IMR-90 (cell line): Measurements from ENCODE around the gene ZBTB46. TPM values are rescaled to one million over a fixed set of nuclear protein-coding genes. Genes with fewer than 3 reads are reported as not detected.

Source experiments
- ATAC-seq: fragments of 200-7000 bp; cut with Tn5 transposase; 2 replicates; pipeline ENCODE4 v1.9.1; 2020; ENCODE audit warnings: low read depth, mild to moderate bottlenecking, moderate library complexity
- BruUV-seq: library from RNA; stranded (reverse); fragments of 400-500 nt; replicated peaks from 2 replicates; lab custom pipeline; 2021; lab: Mats Ljungman, UMichigan
- CTCF ChIA-PET: fragments of 300-600 bp; formaldehyde crosslinking; extraction: SDS; loops from one replicate; lab custom pipeline; 2021; ENCODE audit warnings: antibody characterized with exemption; lab: Yijun Ruan, JAX
- POLR2A ChIA-PET: fragments of 300-600 bp; sonication (Branson Sonifier 250); formaldehyde crosslinking; loops from one replicate; lab custom pipeline; 2022; ENCODE audit warnings: antibody characterized with exemption; ENCODE audit not compliant: unreplicated experiment; lab: Charles Lee
- DNase-seq: peaks from one replicate; pipeline ENCODE4 v3.0.0; 2013
- H2AFZ ChIP-seq: replicated peaks from 2 replicates; pipeline ENCODE3; 2013; ENCODE audit warnings: low read length, mild to moderate bottlenecking; ENCODE audit not compliant: poor library complexity
- H2AK5ac ChIP-seq: 2 replicates; pipeline ENCODE4 v1.6.1; 2013; ENCODE audit warnings: low read depth, low read length, inconsistent platforms
- H2AK9ac ChIP-seq: replicated peaks from 2 replicates; pipeline ENCODE3; 2013; ENCODE audit warnings: mild to moderate bottlenecking, low read depth, low read length, moderate library complexity; ENCODE audit not compliant: poor library complexity
- H2BK120ac ChIP-seq: 2 replicates; pipeline ENCODE4 v1.6.1; 2013; ENCODE audit warnings: low read depth, low read length, inconsistent platforms
- H2BK15ac ChIP-seq: 3 replicates; pipeline ENCODE4 v1.6.1; 2013; ENCODE audit warnings: low read depth, low read length, inconsistent platforms
- H2BK20ac ChIP-seq: 2 replicates; pipeline ENCODE4 v1.6.1; 2013; ENCODE audit warnings: low read depth, mild to moderate bottlenecking, inconsistent platforms, low read length, moderate library complexity
- H2BK5ac ChIP-seq: 2 replicates; pipeline ENCODE4 v1.6.1; 2013; ENCODE audit warnings: mild to moderate bottlenecking, low read depth, low read length, inconsistent platforms; ENCODE audit not compliant: poor library complexity, severe bottlenecking
- H3K14ac ChIP-seq: replicated peaks from 2 replicates; pipeline ENCODE4 v1.6.1; 2013; ENCODE audit warnings: low read depth, low read length, inconsistent platforms
- H3K18ac ChIP-seq: 2 replicates; pipeline ENCODE4 v1.6.1; 2013; ENCODE audit warnings: low read depth, low read length, control low read depth
- H3K23ac ChIP-seq: 2 replicates; pipeline ENCODE4 v1.6.1; 2013; ENCODE audit warnings: low read depth, low read length, inconsistent platforms
- H3K27ac ChIP-seq: 2 replicates; pipeline ENCODE4 v1.5.1; 2013; ENCODE audit warnings: mild to moderate bottlenecking, control low read depth, low read length; ENCODE audit not compliant: insufficient read depth
- H3K27me3 ChIP-seq: 2 replicates; pipeline ENCODE4 v1.6.1; 2013; ENCODE audit warnings: low read length; ENCODE audit not compliant: control insufficient read depth, insufficient read depth
- H3K36me3 ChIP-seq: 2 replicates; pipeline ENCODE4 v1.6.1; 2013; ENCODE audit warnings: low read length, mixed read lengths; ENCODE audit not compliant: control insufficient read depth, insufficient read depth
- H3K4ac ChIP-seq: 2 replicates; pipeline ENCODE4 v1.6.1; 2013; ENCODE audit warnings: low read depth, low read length, inconsistent platforms
- H3K4me1 ChIP-seq: 2 replicates; pipeline ENCODE4 v1.6.1; 2013; ENCODE audit warnings: low read length, mixed read lengths; ENCODE audit not compliant: control insufficient read depth, insufficient read depth
- H3K4me2 ChIP-seq: 2 replicates; pipeline ENCODE4 v1.6.1; 2013; ENCODE audit warnings: low read depth, mild to moderate bottlenecking, control low read depth, low read length, moderate library complexity
- H3K4me3 ChIP-seq: 2 replicates; pipeline ENCODE4 v1.5.1; 2013; ENCODE audit warnings: low read depth, mild to moderate bottlenecking, control low read depth, low read length, moderate library complexity; ENCODE audit not compliant: insufficient read depth
- H3K56ac ChIP-seq: 2 replicates; pipeline ENCODE4 v1.6.1; 2013; ENCODE audit warnings: low read length, inconsistent platforms; ENCODE audit not compliant: insufficient read depth; ENCODE audit errors: extremely low read depth
- H3K79me1 ChIP-seq, 2 experiments: 2 replicates each; pipeline ENCODE4 v1.6.1; 2013; ENCODE audit warnings: low read length in 2 of 2, inconsistent platforms in 1 of 2, low read depth in 1 of 2
- H3K9ac ChIP-seq: 2 replicates; pipeline ENCODE4 v1.6.1; 2013; ENCODE audit warnings: low read depth, low read length, control low read depth
- H3K9me1 ChIP-seq: 2 replicates; pipeline ENCODE4 v1.6.1; 2013; ENCODE audit warnings: low read length, inconsistent platforms; ENCODE audit not compliant: insufficient read depth
- H3K9me3 ChIP-seq: 2 replicates; pipeline ENCODE4 v1.6.1; 2013; ENCODE audit warnings: low read length; ENCODE audit not compliant: control insufficient read depth, insufficient read depth
- H4K20me1 ChIP-seq: 2 replicates; pipeline ENCODE4 v1.6.1; 2013; ENCODE audit warnings: low read length, inconsistent platforms; ENCODE audit not compliant: insufficient read depth
- H4K5ac ChIP-seq: 2 replicates; pipeline ENCODE4 v1.6.1; 2013; ENCODE audit warnings: mild to moderate bottlenecking, low read depth, low read length, control low read depth
- H4K8ac ChIP-seq, 2 experiments: 2 replicates each; pipeline ENCODE4 v1.6.1; 2013; ENCODE audit warnings: low read depth in 2 of 2, low read length in 2 of 2, control low read depth in 1 of 2, inconsistent platforms in 1 of 2
- H4K91ac ChIP-seq: 2 replicates; pipeline ENCODE4 v1.6.1; 2013; ENCODE audit warnings: low read depth, low read length, inconsistent platforms; ENCODE audit not compliant: insufficient read depth
- CEBPB ChIP-seq: IDR thresholded peaks from 2 replicates; pipeline ENCODE4 v1.6.1; 2012; ENCODE audit warnings: low read depth, low read length, improper control_type of control experiment
- MAFK ChIP-seq: IDR thresholded peaks from 2 replicates; pipeline ENCODE4 v1.6.1; 2012; ENCODE audit warnings: low read depth, low read length, improper control_type of control experiment
- RCOR1 ChIP-seq: IDR thresholded peaks from 2 replicates; pipeline ENCODE4 v1.6.1; 2012; ENCODE audit warnings: mild to moderate bottlenecking, low read length, improper control_type of control experiment; ENCODE audit not compliant: insufficient replicate concordance
- WGBS, 2 experiments: methylation state at CpG; one replicate each; pipeline versions ENCODE4 v1.1.5 to v1.1.7; 2013; ENCODE audit warnings: missing lambda C conversion rate in 2 of 2; ENCODE audit not compliant: insufficient read length in 1 of 2; ENCODE audit errors: extremely low coverage in 2 of 2; 5-methylcytosine and 5-hydroxymethylcytosine counted together
- dilution Hi-C: fragments of 300-500 bp; cut with HindIII; formaldehyde crosslinking; loops from one replicate; pipeline ENCODE4 v1.14.3; 2018; ENCODE audit warnings: low sequenced_read_pairs; ENCODE audit not compliant: unreplicated experiment
- in situ Hi-C: fragments of 300-500 bp; cut with MboI; formaldehyde crosslinking; loops from 3 replicates; pipeline ENCODE4 v1.14.3; 2019; ENCODE audit warnings: low sequenced_read_pairs, inconsistent platforms, mixed read lengths
- intact Hi-C: fragments of 100-400 bp; cut with micrococcal nuclease; formaldehyde crosslinking; loops from 2 replicates; pipeline ENCODE4 v1.10.0; 2022
- polyA plus RNA-seq, 3 experiments: library from polyadenylated mRNA; depleted of rRNA; stranded (reverse); fragments of >200 nt; gene quantifications; 2 replicates each; pipeline ENCODE4 v1.2.3, GENCODE V29; 2012; ENCODE audit warnings: low replicate concordance in 1 of 3
- total RNA-seq: library from RNA; depleted of rRNA; stranded (reverse); fragments of >200 nt; gene quantifications from 2 replicates; pipeline ENCODE4 v1.2.3, GENCODE V29; 2012
- TF ChIP-seq, protein P1 (sequence below): fragments of 150-350 bp; IDR thresholded peaks from 2 replicates; pipeline ENCODE4 v1.6.1; 2017; ENCODE audit warnings: mild to moderate bottlenecking, antibody characterized with exemption, low read length, low read depth

The ZBTB46 gene
- total and polyA plus RNA-seq, 2 of the 4 experiments (the other 2 are of a cell fraction), result 4.2 to 14.9 TPM

DNA sequence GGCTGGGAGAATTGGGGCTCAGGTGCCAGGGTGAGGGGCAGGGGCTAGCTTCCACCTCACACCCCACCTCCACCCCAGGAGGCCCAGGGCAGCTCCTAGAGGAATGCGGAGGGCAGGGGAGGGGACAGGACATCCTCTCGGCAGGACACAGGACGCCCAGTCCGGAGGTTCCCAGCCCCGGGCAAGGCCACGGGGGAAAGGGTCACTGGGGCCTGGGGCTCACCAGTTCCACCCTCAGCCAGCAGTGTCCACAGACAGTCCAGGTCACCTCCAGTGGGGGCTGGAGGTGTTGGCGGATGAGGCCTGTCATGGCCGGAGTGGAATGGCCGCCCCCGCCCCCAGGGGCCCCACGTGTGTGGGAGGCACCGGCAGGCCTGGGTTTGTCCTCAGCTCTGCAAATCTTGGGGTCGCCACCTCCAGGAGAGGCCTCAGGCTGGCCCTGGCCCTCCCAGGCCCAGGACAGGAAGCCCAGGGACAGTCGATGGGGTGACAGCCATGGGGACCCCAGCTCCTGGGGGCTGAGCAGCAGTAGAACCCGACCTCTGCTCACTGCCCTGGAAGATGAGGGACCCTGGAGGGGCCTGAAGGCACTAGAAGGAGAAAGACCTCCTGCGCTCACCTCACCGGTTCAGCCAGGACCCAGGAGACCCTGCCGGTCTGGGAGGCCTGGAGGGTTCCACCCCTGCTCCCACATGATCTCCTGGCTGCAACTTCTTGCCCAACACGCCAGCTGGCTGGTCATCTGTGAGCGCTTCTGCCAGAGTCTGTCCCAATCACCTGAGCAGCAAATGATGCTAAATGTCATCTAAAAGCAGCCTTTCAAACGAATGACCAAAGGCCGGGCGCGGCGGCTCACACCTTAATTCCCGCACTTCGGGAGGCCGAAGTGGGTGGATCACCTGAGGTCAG is 17.2 kb upstream of the ZBTB46 start:
- no peak overlapping the region for H3K56ac ChIP-seq
- H4K5ac ChIP-seq, result no peak overlapping the region
- no peak overlapping the region for H3K4ac ChIP-seq
- dilution Hi-C loops (no loop called here), intact Hi-C loops (no loop called here), in situ Hi-C loops (no loop called here)
- no peak overlapping the region for H3K9ac ChIP-seq
- no peak overlapping the region for H2BK15ac ChIP-seq
- H3K9me1 ChIP-seq, result 0 out of 2 replicates have a peak, but pooled peaks cover 5% of the 10 kb centered on the region
- no peak overlapping the region for H3K18ac ChIP-seq
- H2BK120ac ChIP-seq, result no peak overlapping the region
- no peak overlapping the region for H2AK5ac ChIP-seq
- no peak overlapping the region for H2BK20ac ChIP-seq
- H3K36me3 ChIP-seq, result no peaks in the 10 kb centered on the region
- no peak overlapping the region for H3K14ac ChIP-seq
- peak overlapping the region; percentile 42 for H2AK9ac ChIP-seq
- no peaks in the 10 kb centered on the region for H3K9me3 ChIP-seq
- no TSS peak for BruUV-seq
- no peak overlapping the region for H3K4me3 ChIP-seq
- 76% methylated on average over 11 of the region's 28 CpGs; no CpG with 5 or more reads in 1 of the 2 experiments for WGBS, 2 experiments
- ChIA-PET CTCF (no interaction called here), POLR2A (interaction anchor here (0.6 kb wide), 1 partner anchor 19 kb away, joined by 3 read pairs; no protein-coding TSS in a partner anchor)
- no peak overlapping the region for H3K27ac ChIP-seq
- H3K79me1 ChIP-seq, result no peaks in the 10 kb centered on the region
- no peak overlapping the region for H4K8ac ChIP-seq
- ATAC-seq (no peak), DNase-seq (no peak)
- no peak overlapping the region for H2AFZ ChIP-seq
- H3K4me2 ChIP-seq, result no peak overlapping the region
- no peak overlapping the region for H4K91ac ChIP-seq
- H2BK5ac ChIP-seq, result no peak overlapping the region
- no peaks in the 10 kb centered on the region; the same call in 1 of the 2 replicates for H4K20me1 ChIP-seq
- no peak overlapping the region for H3K23ac ChIP-seq
- peaks cover 6% of the 10 kb centered on the region for H3K27me3 ChIP-seq
- H3K4me1 ChIP-seq, result peaks cover 8% of the 10 kb centered on the region
- no peak for TF ChIP-seq RCOR1
- TF ChIP-seq, protein P1, sequence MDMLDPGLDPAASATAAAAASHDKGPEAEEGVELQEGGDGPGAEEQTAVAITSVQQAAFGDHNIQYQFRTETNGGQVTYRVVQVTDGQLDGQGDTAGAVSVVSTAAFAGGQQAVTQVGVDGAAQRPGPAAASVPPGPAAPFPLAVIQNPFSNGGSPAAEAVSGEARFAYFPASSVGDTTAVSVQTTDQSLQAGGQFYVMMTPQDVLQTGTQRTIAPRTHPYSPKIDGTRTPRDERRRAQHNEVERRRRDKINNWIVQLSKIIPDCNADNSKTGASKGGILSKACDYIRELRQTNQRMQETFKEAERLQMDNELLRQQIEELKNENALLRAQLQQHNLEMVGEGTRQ, result no peak
- TF ChIP-seq MAFK, result no peak
- no peak for TF ChIP-seq CEBPB
